HEK293T (cell line): ENCODE measurements around the gene MLLT3.

Experiments used
- CTCF ChIA-PET: fragments of 350-600 bp; formaldehyde crosslinking; extraction: SDS; loops from one replicate; lab custom pipeline; 2021; ENCODE audit warnings: antibody characterized with exemption, inconsistent platforms; lab: Yijun Ruan, JAX
- POLR2A ChIA-PET: fragments of 350-600 bp; formaldehyde crosslinking; extraction: SDS; loops from one replicate; lab custom pipeline; 2020; ENCODE audit warnings: antibody characterized with exemption, inconsistent platforms; lab: Yijun Ruan, JAX
- DNase-seq: peaks from one replicate; pipeline ENCODE4 v3.0.0; 2012; ENCODE audit warnings: mixed read lengths; ENCODE audit errors: extremely low spot score
- ARNT ChIP-seq: fragments of 450-650 bp; IDR thresholded peaks from 2 replicates; pipeline ENCODE4 v1.6.1; 2017; ENCODE audit warnings: mild to moderate bottlenecking
- BHLHE40 ChIP-seq: fragments of 450-650 bp; IDR thresholded peaks from 2 replicates; pipeline ENCODE4 v1.6.1; 2016; ENCODE audit warnings: mild to moderate bottlenecking, moderate library complexity, borderline replicate concordance
- CTBP1 ChIP-seq: fragments of 450-650 bp; IDR thresholded peaks from 2 replicates; pipeline ENCODE4 v1.6.1; 2016; ENCODE audit warnings: borderline replicate concordance
- ELF4 ChIP-seq: fragments of 450-650 bp; IDR thresholded peaks from 2 replicates; pipeline ENCODE4 v1.6.1; 2017; ENCODE audit warnings: antibody characterized with exemption
- FOXA1 ChIP-seq: fragments of 450-650 bp; IDR thresholded peaks from 2 replicates; pipeline ENCODE4 v1.6.1; 2016; ENCODE audit warnings: mild to moderate bottlenecking
- FOXK2 ChIP-seq: fragments of 450-650 bp; IDR thresholded peaks from 2 replicates; pipeline ENCODE4 v1.6.1; 2016; ENCODE audit warnings: mild to moderate bottlenecking
- FOXM1 ChIP-seq: fragments of 450-650 bp; IDR thresholded peaks from 2 replicates; pipeline ENCODE4 v1.6.1; 2017; ENCODE audit warnings: mild to moderate bottlenecking, borderline replicate concordance
- HDGF ChIP-seq: fragments of 450-650 bp; IDR thresholded peaks from 2 replicates; pipeline ENCODE4 v1.6.1; 2017; ENCODE audit warnings: antibody characterized with exemption, borderline replicate concordance
- L3MBTL2 ChIP-seq: fragments of 450-650 bp; conservative IDR thresholded peaks from 2 replicates; pipeline ENCODE4 v1.6.1; 2016; ENCODE audit warnings: mild to moderate bottlenecking
- LEF1 ChIP-seq: fragments of 450-650 bp; IDR thresholded peaks from 2 replicates; pipeline ENCODE4 v1.6.1; 2017; ENCODE audit warnings: mild to moderate bottlenecking, borderline replicate concordance
- NFRKB ChIP-seq: fragments of 450-650 bp; IDR thresholded peaks from 2 replicates; pipeline ENCODE4 v1.6.1; 2016; ENCODE audit warnings: mild to moderate bottlenecking, moderate library complexity
- PKNOX1 ChIP-seq: fragments of 450-650 bp; IDR thresholded peaks from 2 replicates; pipeline ENCODE4 v1.6.1; 2016
- SP1 ChIP-seq: fragments of 450-650 bp; IDR thresholded peaks from 2 replicates; pipeline ENCODE4 v1.6.1; 2017
- SUZ12 ChIP-seq: fragments of 450-650 bp; IDR thresholded peaks from 2 replicates; pipeline ENCODE4 v1.6.1; 2016; ENCODE audit warnings: mild to moderate bottlenecking
- TARDBP ChIP-seq: fragments of 450-650 bp; IDR thresholded peaks from 2 replicates; pipeline ENCODE4 v1.6.1; 2016
- ZNF384 ChIP-seq: fragments of 450-650 bp; IDR thresholded peaks from 2 replicates; pipeline ENCODE4 v1.6.1; 2016

MLLT3 gene

DNA sequence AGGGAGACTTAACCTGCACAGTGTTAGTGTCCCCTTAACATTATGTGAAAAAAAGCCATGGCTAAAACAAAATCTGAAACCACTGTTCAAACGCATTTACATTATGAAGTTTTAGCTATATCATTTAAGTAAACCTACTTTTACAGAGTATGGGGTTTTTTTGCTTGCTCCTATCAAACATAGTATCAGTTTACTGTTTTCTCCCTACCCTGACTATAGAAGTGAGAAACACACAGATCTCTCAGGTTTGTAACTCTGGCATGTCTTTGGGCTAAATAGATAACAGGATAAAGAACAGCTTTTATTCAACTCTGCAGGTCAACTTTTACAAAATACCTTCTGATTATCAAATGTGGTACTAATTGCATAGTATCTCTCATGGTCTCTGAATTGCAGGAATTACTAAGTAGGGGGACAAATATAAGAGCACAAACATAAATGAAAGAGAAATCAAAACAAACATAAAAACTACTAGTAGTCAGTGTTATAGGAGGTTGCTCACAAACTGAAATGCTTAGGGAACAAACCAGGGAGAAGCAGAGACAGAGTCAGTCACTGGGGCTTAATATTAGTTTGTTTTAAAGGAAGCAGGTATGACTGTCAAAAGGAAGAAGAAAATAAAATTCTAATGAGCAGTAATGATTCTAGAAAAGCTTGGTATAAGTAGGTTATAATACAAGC is 155.8 kb downstream of the MLLT3 start:
- ChIA-PET CTCF (interaction anchor here (0.6 kb wide), 1 partner anchor 43 kb away, joined by 3 read pairs; no protein-coding TSS in a partner anchor), POLR2A (no interaction called here)
- DNase-seq, result no peak
- TF ChIP-seq NFRKB (no peak), HDGF (no peak), CTBP1 (no peak), LEF1 (no peak), FOXM1 (no peak), FOXA1 (no peak), SUZ12 (no peak), FOXK2 (no peak), BHLHE40 (no peak), TARDBP (no peak), L3MBTL2 (no peak), SP1 (no peak), ZNF384 (no peak), PKNOX1 (no peak), ARNT (no peak), ELF4 (no peak)

GRCh38 chr9:20464242-20464641 is 158.1 kb downstream of the MLLT3 start:
- no peak for DNase-seq
- TF ChIP-seq PKNOX1 (peak; percentile 92), BHLHE40 (no peak)
- POLR2A ChIA-PET, result no interaction called here
- CTCF ChIA-PET, result no interaction called here

DNA sequence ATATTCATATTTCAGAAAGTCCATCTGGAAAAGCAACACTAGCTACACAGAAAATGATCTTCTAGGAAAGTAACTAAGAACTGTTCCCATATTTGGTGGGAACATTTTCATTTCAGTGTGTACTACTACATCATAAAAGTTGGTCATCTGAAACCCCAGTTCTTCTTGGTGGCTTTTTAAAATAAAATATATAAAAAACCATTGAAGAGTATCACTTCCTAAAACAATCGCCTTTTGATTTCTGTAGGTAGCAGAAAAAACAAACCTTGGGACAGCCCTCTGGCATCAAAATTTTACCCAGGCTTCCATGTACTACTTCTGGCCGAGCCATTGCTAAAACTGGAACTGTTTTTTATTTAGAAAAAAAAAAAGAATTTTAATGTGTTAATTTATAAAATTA is 158.5 kb downstream of the MLLT3 start:
- ChIA-PET CTCF (no interaction called here), POLR2A (no interaction called here)
- DNase-seq, result no peak
- no peak for TF ChIP-seq ELF4
- no peak for TF ChIP-seq TARDBP
- TF ChIP-seq PKNOX1, result no peak
- no peak for TF ChIP-seq FOXM1
- no peak for TF ChIP-seq FOXK2
- TF ChIP-seq ARNT, result no peak
- no peak for TF ChIP-seq BHLHE40
- no peak for TF ChIP-seq CTBP1
- TF ChIP-seq HDGF, result no peak
- no peak for TF ChIP-seq NFRKB
- no peak for TF ChIP-seq L3MBTL2
- TF ChIP-seq FOXA1, result no peak
- no peak for TF ChIP-seq ZNF384
- no peak for TF ChIP-seq LEF1
- no peak for TF ChIP-seq SP1
- TF ChIP-seq SUZ12, result no peak

DNA sequence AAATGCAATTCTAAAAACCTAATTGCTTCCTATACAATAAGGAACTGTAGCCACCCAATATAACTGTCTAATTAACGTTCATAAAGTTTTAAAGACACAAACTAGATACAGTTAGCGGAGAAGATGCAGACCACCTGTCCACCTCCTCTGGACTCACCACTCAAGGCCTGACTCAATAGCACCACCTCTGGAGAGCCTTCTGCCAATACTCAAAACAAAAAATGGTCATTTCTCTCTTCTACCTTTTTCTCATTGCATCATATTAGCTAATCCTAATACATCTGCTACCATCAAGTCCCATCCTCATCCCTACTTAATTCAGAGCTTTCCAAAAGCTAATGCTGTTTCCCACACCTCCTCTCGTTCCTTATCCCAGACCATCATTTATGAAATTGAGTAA is 159.9 kb downstream of the MLLT3 start:
- CTCF ChIA-PET, result no interaction called here

DNA sequence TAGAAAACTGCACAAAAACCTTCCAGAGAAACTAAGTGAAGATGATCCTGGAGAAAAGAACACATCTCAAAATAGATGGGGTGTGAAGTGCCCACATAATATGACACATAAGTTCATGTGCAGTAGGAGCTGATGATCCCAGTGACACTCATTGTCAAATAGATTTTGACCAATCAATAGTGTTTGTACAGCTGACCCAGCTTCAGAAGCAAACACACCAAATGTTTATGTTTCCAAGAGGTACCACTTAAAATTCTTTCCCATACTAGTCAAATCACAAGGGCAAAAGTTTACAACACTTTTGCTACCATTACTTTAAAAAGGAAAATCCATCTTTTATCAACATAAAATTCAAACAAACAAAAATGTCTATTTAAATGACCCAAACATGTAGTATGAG is 175.0 kb downstream of the MLLT3 start:
- no peak for DNase-seq
- no peak for TF ChIP-seq CTBP1
- TF ChIP-seq LEF1, result no peak
- TF ChIP-seq PKNOX1, result no peak
- no peak for TF ChIP-seq HDGF
- TF ChIP-seq ZNF384, result no peak
- no peak for TF ChIP-seq ELF4
- TF ChIP-seq BHLHE40, result no peak
- no peak for TF ChIP-seq ARNT
- TF ChIP-seq NFRKB, result no peak
- no peak for TF ChIP-seq FOXA1
- TF ChIP-seq FOXM1, result no peak
- TF ChIP-seq SUZ12, result no peak
- no peak for TF ChIP-seq SP1
- no peak for TF ChIP-seq L3MBTL2
- TF ChIP-seq FOXK2, result no peak
- TF ChIP-seq TARDBP, result no peak
- ChIA-PET POLR2A (no interaction called here), CTCF (no interaction called here)

More for the DNA sequence above, 159.9 kb downstream of the MLLT3 start:
- no peak for TF ChIP-seq ZNF384
- TF ChIP-seq NFRKB, result no peak
- no peak for TF ChIP-seq FOXM1
- no peak for TF ChIP-seq FOXA1
- TF ChIP-seq SP1, result no peak
- no peak for TF ChIP-seq L3MBTL2
- TF ChIP-seq CTBP1, result no peak
- TF ChIP-seq FOXK2, result no peak
- no peak for TF ChIP-seq ELF4
- TF ChIP-seq TARDBP, result no peak
- TF ChIP-seq BHLHE40, result no peak
- no peak for TF ChIP-seq HDGF
- TF ChIP-seq SUZ12, result no peak
- no peak for TF ChIP-seq PKNOX1
- no peak for TF ChIP-seq LEF1
- TF ChIP-seq ARNT, result no peak
- DNase-seq, result no peak
- POLR2A ChIA-PET, result no interaction called here
